ENCODE measurements around the gene YTHDF1.

DNA sequence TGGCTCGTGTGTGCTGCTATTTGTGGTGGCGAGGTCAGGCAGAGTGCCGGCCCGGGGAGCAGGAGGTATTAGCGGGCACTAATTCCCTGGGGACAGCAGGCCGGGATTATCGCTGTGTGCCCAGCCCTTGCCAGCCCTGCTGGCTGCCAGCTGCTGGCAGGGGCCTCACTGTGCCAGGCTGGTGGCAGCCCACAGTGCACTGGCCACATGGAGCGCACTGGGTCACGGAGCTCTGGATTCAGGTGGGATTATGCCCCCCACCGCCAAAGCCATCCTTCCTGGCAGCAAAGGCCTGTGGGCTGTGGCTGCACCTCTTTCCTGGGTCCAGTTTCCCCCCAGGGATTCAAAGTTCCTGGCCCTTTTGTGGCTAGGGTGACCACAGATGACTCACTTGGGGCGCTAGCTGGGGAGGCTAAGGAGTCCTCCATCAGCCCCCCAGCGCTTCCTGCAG is 59.7 kb downstream of the YTHDF1 start:
- no peak for TF ChIP-seq BHLHE40 (IDR thresholded peaks at IDR 0.05; ENCODE audit: low read depth, low read length)
- TF ChIP-seq, protein P1, sequence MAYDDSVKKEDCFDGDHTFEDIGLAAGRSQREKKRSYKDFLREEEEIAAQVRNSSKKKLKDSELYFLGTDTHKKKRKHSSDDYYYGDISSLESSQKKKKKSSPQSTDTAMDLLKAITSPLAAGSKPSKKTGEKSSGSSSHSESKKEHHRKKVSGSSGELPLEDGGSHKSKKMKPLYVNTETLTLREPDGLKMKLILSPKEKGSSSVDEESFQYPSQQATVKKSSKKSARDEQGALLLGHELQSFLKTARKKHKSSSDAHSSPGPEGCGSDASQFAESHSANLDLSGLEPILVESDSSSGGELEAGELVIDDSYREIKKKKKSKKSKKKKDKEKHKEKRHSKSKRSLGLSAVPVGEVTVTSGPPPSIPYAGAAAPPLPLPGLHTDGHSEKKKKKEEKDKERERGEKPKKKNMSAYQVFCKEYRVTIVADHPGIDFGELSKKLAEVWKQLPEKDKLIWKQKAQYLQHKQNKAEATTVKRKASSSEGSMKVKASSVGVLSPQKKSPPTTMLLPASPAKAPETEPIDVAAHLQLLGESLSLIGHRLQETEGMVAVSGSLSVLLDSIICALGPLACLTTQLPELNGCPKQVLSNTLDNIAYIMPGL (CRISPR knock-in tag; IDR thresholded peaks at IDR 0.05; ENCODE audit: borderline replicate concordance): no peak
- no peak for TF ChIP-seq RFX5 (IDR thresholded peaks at IDR 0.05)
- TF ChIP-seq, protein P2, sequence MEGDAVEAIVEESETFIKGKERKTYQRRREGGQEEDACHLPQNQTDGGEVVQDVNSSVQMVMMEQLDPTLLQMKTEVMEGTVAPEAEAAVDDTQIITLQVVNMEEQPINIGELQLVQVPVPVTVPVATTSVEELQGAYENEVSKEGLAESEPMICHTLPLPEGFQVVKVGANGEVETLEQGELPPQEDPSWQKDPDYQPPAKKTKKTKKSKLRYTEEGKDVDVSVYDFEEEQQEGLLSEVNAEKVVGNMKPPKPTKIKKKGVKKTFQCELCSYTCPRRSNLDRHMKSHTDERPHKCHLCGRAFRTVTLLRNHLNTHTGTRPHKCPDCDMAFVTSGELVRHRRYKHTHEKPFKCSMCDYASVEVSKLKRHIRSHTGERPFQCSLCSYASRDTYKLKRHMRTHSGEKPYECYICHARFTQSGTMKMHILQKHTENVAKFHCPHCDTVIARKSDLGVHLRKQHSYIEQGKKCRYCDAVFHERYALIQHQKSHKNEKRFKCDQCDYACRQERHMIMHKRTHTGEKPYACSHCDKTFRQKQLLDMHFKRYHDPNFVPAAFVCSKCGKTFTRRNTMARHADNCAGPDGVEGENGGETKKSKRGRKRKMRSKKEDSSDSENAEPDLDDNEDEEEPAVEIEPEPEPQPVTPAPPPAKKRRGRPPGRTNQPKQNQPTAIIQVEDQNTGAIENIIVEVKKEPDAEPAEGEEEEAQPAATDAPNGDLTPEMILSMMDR (IDR thresholded peaks at IDR 0.05): no peak
- no peak for TF ChIP-seq POLR2A (IDR thresholded peaks at IDR 0.05; ENCODE audit: low read length)
- no peak for TF ChIP-seq CBX2 (IDR thresholded peaks at IDR 0.05; ENCODE audit: borderline replicate concordance, low read depth)
- TF ChIP-seq CHD4 (IDR thresholded peaks at IDR 0.05; ENCODE audit: borderline replicate concordance): no peak
- TF ChIP-seq JUN (IDR thresholded peaks at IDR 0.05): no peak
- TF ChIP-seq SMC3 (IDR thresholded peaks at IDR 0.05): no peak
- no peak for TF ChIP-seq RARB (CRISPR knock-in tag; IDR thresholded peaks at IDR 0.05)
- no peak for TF ChIP-seq FOSL2 (IDR thresholded peaks at IDR 0.05)
- no peak for TF ChIP-seq FOSL2 (CRISPR knock-in tag; IDR thresholded peaks at IDR 0.05)
